Adrenal gland (tissue), 12 donors: ENCODE data around the gene NRXN3. TPM values are rescaled to one million over a fixed set of nuclear protein-coding genes. Genes with fewer than 3 reads are reported as not detected.

Experiments used
- DNase-seq, 7 donors: peaks; one replicate each; pipeline ENCODE4 v3.0.0-alpha.2; 2019 to 2020
- H3K27ac ChIP-seq, 5 donors: fragments of 200-600 bp; sonication (generic) in 4 of 5; 1 replicate in 3 of 5; 2 replicates in 2 of 5; pipeline versions ENCODE4 v1.5.1 to v1.8.0; 2016 to 2020; ENCODE audit warnings: mild to moderate bottlenecking in 1 of 5
- H3K27me3 ChIP-seq: fragments of 200-600 bp; 2 replicates; pipeline ENCODE4 v1.8.0; 2021
- H3K36me3 ChIP-seq, 2 donors: fragments of 200-600 bp; replicated peaks in 1 of 2; 1 replicate in 1 of 2; 2 replicates in 1 of 2; pipeline versions ENCODE4 v1.5.1 to v1.8.0; 2018 to 2022
- H3K4me1 ChIP-seq, 2 donors: fragments of 200-600 bp; replicated peaks in 1 of 2; 1 replicate in 1 of 2; 2 replicates in 1 of 2; pipeline versions ENCODE4 v1.5.1 to v1.8.0; 2018 to 2021
- H3K4me3 ChIP-seq, 4 donors: fragments of 200-600 bp; sonication (generic) in 3 of 4; one replicate each; pipeline ENCODE4 v1.5.1; 2016 to 2018
- H3K9me3 ChIP-seq, 3 donors: fragments of 200-600 bp; sonication (generic) in 1 of 3; replicated peaks in 1 of 3; 1 replicate in 2 of 3; 2 replicates in 1 of 3; pipeline versions ENCODE4 v1.5.1 to v1.8.0; 2016 to 2021
- POLR2A ChIP-seq, 2 donors: fragments of 450-650 bp; IDR thresholded peaks; one replicate each; pipeline ENCODE4 v1.6.1; 2017; ENCODE audit warnings: antibody characterized with exemption in 2 of 2, mild to moderate bottlenecking in 2 of 2, moderate library complexity in 1 of 2
- WGBS, 4 donors: extraction: QIAGEN DNeasy Blood & Tissue Kit in 2 of 4; methylation state at CpG; one replicate each; pipeline versions ENCODE4 v1.1.5 to v1.1.7; 2013 to 2017; 5-methylcytosine and 5-hydroxymethylcytosine counted together
- intact Hi-C, 2 donors: fragments of 100-400 bp; cut with DNase I; formaldehyde crosslinking; loops; one replicate each; pipeline versions ENCODE4 v1.14.1 to v1.15.0; 2022 to 2023
- polyA plus RNA-seq, 3 donors: library from polyadenylated mRNA; stranded (reverse); fragments of 200-250 nt in 2 of 3; fragments of 350-450 nt in 1 of 3; fragmentation: Illumina TruSeq in 1 of 3; extraction: RNeasy Lipid Tissue Mini Kit (QIAGEN cat#74804) in 1 of 3; gene quantifications; one replicate each; pipeline ENCODE4 v1.2.3, GENCODE V29; 2013 to 2014
- total RNA-seq, 9 donors: library from RNA; depleted of rRNA in 4 of 9; stranded (reverse); fragments of >200 nt in 4 of 9; fragments of 120-200 nt in 1 of 9; fragmentation: NEBNext Ultra II Directional in 1 of 9; extraction: Animal tissue kit (Norgen Biotek cat#: 25700) in 1 of 9; gene quantifications; one replicate each; pipeline versions ENCODE4 v1.1.0 to v1.2.4, GENCODE V29; 2013 to 2023
- TF ChIP-seq, protein P1 (sequence below), 6 experiments: fragments of 450-650 bp in 4 of 6; fragments of 200-600 bp in 2 of 6; sonication (generic) in 1 of 6; IDR thresholded peaks; 1 replicate in 5 of 6; 2 replicates in 1 of 6; pipeline versions ENCODE4 v1.5.1 to v1.8.0; 2016 to 2021; ENCODE audit warnings: antibody characterized with exemption in 6 of 6, mild to moderate bottlenecking in 2 of 6, moderate library complexity in 1 of 6
- donor health status: healthy with polysubstance abuse.
- donor health status: Bipolar disorder and iron deficiency.
- donor health status: DM: yes; HTN: yes; CAD: no.
- donor health status: DM: no; HTN: no; CAD: no.
- donor health status: DM: no; HTN: no; CAD: no.
- donor health status: DM: yes; HTN: yes; CAD: no.

Gene NRXN3
- total and polyA plus RNA-seq, 12 donors = 0.09 to 8.5 (median 1.6) TPM

DNA sequence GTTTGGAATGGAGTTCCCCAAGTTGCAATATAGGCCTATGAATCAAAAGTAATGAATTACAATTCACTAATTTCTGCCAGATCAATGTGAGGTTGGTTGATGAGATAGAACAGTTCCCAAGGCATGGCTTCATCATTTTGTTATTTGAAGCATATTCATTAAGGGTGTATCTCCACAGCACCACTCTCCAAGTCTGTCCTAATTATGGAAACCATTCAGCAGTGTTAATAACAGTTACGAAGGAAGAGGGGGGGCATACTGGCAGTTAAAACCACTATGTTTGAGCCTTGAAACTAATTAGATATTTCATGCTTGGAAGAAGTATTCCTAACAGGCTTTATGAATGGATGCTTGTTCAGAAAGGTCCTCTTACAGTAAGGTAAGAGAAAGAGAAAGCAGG, 1520.8 kb downstream of the NRXN3 start:
- Histone ChIP-seq H3K27me3 (no peaks in the 10 kb centered on the region), H3K4me1 (no peaks in the 10 kb centered on the region), H3K9me3 (no peaks in the 10 kb centered on the region), H3K27ac (no peak overlapping the region), H3K36me3 (no peaks in the 10 kb centered on the region), H3K4me3 (no peak overlapping the region)
- intact Hi-C loops = no loop called here
- no peak for DNase-seq
- 71 to 89% (median 78%) methylated on average over 1 of the region's 1 CpG for whole genome bisulfite sequencing, 4 donors
- TF ChIP-seq, protein P1, sequence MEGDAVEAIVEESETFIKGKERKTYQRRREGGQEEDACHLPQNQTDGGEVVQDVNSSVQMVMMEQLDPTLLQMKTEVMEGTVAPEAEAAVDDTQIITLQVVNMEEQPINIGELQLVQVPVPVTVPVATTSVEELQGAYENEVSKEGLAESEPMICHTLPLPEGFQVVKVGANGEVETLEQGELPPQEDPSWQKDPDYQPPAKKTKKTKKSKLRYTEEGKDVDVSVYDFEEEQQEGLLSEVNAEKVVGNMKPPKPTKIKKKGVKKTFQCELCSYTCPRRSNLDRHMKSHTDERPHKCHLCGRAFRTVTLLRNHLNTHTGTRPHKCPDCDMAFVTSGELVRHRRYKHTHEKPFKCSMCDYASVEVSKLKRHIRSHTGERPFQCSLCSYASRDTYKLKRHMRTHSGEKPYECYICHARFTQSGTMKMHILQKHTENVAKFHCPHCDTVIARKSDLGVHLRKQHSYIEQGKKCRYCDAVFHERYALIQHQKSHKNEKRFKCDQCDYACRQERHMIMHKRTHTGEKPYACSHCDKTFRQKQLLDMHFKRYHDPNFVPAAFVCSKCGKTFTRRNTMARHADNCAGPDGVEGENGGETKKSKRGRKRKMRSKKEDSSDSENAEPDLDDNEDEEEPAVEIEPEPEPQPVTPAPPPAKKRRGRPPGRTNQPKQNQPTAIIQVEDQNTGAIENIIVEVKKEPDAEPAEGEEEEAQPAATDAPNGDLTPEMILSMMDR (IDR thresholded peaks at IDR 0.05) = no peak
- no peak for TF ChIP-seq POLR2A (IDR thresholded peaks at IDR 0.05)

DNA sequence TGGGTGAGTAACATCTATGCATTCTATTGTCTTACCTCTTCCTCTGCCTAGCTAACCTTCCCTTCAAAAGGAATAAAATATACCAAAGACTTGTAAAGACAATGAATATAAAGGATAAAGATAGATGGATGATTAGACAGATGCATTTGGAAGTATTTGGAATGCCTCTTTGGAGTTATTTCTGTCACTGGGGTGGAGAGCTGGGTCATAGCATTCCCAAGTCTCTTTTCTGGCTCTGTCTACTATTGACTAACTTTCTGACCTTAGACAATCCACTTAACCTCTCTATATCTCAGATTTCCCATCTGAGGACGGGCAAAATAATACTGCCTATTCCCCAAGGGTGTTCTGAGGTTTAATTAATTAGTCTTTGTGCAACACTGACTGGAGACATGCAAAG, 1523.8 kb downstream of the NRXN3 start:
- Histone ChIP-seq H3K36me3 (no peaks in the 10 kb centered on the region), H3K4me1 (no peaks in the 10 kb centered on the region), H3K4me3 (no peak overlapping the region), H3K27ac (no peak overlapping the region), H3K27me3 (no peaks in the 10 kb centered on the region), H3K9me3 (no peaks in the 10 kb centered on the region)
- no peak for TF ChIP-seq POLR2A (IDR thresholded peaks at IDR 0.05)
- TF ChIP-seq, protein P1 (IDR thresholded peaks at IDR 0.05) = no peak
- no peak for DNase-seq
- WGBS, 4 donors = 12 to 33% (median 27%) methylated on average over 1 of the region's 1 CpG
- intact Hi-C loops = no loop called here

DNA sequence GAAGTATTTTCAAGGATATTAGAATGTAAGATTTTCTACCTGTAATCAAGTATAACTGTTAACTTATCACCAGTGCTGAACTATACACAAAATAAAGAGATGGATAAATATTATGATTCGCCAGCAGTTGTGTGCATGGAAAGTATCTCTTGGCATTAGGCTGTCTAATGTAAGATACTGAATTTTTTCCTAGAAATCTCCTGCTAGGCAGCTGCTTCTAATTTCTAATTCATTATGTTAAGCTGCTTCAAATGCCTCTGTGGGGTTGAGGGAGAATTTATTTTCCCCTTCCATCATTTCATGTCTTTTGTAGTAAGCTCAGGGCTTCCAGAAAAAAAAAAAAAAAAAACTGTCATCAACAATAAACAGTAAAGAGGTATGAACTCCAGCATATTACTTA, 1525.1 kb downstream of the NRXN3 start:
- no peaks in the 10 kb centered on the region for H3K36me3 ChIP-seq
- H3K4me1 ChIP-seq = no peaks in the 10 kb centered on the region
- no peaks in the 10 kb centered on the region for H3K9me3 ChIP-seq
- H3K4me3 ChIP-seq = no peak overlapping the region
- 74 to 80% (median 78%) methylated on average over 1 of the region's 1 CpG for WGBS, 4 donors
- intact Hi-C loops = no loop called here
- H3K27me3 ChIP-seq = no peaks in the 10 kb centered on the region
- H3K27ac ChIP-seq = no peak overlapping the region
- DNase-seq = no peak
- no peak for TF ChIP-seq POLR2A (IDR thresholded peaks at IDR 0.05)
- TF ChIP-seq, protein P1 (IDR thresholded peaks at IDR 0.05) = no peak

DNA sequence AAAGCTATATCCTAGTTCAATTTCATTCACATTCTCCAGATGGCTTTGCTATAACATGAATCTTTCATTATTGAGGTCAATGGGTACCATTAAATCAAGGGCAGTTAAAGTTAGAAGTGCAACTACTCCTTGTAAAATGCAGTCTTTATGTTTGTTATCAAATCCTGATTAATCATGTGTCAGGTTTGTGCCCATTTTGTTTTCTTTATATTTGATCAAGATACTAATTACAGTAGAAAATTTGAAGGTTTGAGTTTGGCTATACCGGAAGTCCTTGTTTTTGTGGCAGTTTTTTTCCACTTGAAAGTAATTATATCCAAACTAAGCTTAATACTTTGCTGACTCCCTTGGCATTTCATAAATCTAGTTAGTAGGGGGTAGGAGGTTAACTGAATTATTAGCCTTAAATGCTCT, 1528.1 kb downstream of the NRXN3 start:
- Histone ChIP-seq H3K4me3 (no peak overlapping the region), H3K9me3 (no peaks in the 10 kb centered on the region), H3K27me3 (no peaks in the 10 kb centered on the region), H3K36me3 (no peaks in the 10 kb centered on the region), H3K4me1 (no peaks in the 10 kb centered on the region), H3K27ac (no peak overlapping the region)
- no peak for DNase-seq
- TF ChIP-seq POLR2A (IDR thresholded peaks at IDR 0.05) = no peak
- TF ChIP-seq, protein P1 (IDR thresholded peaks at IDR 0.05) = no peak
- 70 to 75% (median 74%) methylated on average over 1 of the region's 1 CpG for WGBS, 4 donors
- intact Hi-C loops = no loop called here
